Measurements from ENCODE around the gene STRN4.

STRN4 gene

DNA sequence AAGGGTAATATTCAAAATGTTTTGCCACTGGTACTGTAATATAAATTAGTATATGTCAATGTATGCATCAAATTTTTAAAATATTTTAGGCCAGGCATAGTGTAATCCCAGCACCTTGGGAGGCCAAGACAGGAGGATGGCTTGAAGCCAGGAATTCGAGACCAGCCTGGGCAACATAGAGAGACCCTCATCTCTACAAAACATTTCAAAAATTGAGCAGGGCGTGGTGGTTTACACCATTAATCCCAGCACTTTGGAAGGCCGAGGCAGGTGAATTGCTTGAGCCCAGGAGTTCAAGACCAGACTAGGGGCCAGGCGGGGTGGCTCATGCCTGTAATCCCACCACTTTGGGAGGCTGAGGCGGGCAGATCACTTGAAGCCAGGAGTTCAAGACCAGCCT, 14.1 kb upstream of the STRN4 start:
- TF ChIP-seq, protein P1, sequence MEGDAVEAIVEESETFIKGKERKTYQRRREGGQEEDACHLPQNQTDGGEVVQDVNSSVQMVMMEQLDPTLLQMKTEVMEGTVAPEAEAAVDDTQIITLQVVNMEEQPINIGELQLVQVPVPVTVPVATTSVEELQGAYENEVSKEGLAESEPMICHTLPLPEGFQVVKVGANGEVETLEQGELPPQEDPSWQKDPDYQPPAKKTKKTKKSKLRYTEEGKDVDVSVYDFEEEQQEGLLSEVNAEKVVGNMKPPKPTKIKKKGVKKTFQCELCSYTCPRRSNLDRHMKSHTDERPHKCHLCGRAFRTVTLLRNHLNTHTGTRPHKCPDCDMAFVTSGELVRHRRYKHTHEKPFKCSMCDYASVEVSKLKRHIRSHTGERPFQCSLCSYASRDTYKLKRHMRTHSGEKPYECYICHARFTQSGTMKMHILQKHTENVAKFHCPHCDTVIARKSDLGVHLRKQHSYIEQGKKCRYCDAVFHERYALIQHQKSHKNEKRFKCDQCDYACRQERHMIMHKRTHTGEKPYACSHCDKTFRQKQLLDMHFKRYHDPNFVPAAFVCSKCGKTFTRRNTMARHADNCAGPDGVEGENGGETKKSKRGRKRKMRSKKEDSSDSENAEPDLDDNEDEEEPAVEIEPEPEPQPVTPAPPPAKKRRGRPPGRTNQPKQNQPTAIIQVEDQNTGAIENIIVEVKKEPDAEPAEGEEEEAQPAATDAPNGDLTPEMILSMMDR (conservative IDR thresholded peaks at IDR 0.05; ENCODE audit: low read depth, low read length), result no peak
- DNase-seq (ENCODE audit: low read depth), result no peak

DNA sequence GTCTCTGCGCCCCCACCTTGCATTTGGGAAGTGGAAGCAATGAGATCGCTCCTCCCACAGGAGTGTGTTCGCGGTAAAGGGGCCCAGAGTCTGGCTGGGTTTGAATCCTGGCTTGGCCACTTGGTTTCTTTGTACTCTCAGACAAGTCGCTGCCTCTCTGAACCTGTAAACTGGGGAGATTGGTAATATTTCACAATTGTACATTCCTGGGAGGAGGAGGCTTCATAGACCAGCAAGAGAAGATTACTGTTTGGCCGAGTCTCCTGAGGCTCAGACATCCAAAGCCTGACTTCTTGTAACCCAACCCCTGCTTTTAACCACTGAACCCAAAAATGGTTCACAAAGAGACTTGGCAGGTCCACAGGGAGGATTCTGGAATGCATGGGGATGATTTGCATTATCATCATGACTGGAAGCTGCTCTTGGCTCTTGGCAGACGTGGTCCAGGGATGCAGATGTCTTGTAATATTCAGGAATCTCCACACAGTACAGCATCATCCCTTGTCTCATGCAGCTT, 13.6 kb upstream of the STRN4 start:
- no peak for DNase-seq (ENCODE audit: low read depth)
- no peak overlapping the region for H3K4me3 ChIP-seq (ENCODE audit: low read length)
- TF ChIP-seq, protein P1 (conservative IDR thresholded peaks at IDR 0.05; ENCODE audit: low read depth, low read length), result no peak

More for the DNA sequence above, 14.1 kb upstream of the STRN4 start:
- H3K4me3 ChIP-seq (ENCODE audit: low read length), result no peak overlapping the region

DNA sequence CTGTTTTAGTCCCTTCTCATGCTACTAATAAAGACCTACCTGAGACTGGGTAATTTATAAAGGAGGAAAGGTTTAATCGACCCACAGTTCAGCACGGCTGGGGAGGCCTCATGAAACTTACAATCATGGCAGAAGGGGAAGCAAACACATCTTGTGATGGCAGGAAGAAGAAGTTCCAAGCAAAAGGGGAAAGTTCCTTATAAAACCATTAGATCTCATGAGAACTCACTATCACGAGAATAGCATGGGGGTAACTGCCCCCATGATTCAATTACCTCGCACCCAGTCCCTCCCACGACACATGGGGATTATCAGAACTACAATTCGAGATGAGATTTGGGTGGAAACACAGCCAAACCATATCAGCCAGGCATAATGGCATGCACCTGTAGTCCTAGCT, 13.0 kb upstream of the STRN4 start:
- no peak overlapping the region for H3K4me3 ChIP-seq (ENCODE audit: low read length)
- TF ChIP-seq, protein P1 (conservative IDR thresholded peaks at IDR 0.05; ENCODE audit: low read depth, low read length), result no peak
- DNase-seq (ENCODE audit: low read depth), result no peak

DNA sequence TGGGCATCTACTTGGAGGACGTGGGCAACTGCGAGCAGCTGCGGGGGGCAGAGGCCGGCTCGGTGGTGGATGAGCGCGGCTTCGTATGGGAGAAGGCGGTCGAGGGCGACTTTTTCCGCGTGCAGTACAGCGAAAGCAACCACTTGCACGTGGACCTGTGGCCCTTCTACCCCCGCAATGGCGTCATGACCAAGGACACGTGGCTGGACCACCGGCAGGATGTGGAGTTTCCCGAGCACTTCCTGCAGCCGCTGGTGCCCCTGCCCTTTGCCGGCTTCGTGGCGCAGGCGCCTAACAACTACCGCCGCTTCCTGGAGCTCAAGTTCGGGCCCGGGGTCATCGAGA, 10.3 kb upstream of the STRN4 start:
- TF ChIP-seq, protein P1 (conservative IDR thresholded peaks at IDR 0.05; ENCODE audit: low read depth, low read length), result no peak
- DNase-seq (ENCODE audit: low read depth), result no peak
- no peak overlapping the region for H3K4me3 ChIP-seq (ENCODE audit: low read length)

DNA sequence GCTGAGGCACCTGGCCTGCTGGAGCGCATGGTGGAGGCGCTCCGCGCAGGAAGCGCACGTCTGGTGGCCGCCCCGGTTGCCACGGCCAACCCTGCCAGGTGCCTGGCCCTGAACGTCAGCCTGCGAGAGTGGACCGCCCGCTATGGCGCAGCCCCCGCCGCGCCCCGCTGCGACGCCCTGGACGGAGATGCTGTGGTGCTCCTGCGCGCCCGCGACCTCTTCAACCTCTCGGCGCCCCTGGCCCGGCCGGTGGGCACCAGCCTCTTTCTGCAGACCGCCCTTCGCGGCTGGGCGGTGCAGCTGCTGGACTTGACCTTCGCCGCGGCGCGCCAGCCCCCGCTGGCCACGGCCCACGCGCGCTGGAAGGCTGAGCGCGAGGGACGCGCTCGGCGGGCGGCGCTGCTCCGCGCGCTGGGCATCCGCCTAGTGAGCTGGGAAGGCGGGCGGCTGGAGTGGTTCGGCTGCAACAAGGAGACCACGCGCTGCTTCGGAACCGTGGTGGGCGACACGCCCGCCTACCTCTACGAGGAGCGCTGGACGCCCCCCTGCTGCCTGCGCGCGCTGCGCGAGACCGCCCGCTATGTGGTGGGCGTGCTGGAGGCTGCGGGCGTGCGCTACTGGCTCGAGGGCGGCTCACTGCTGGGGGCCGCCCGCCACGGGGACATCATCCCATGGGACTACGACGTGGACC, 9.7 kb upstream of the STRN4 start:
- DNase-seq (ENCODE audit: low read depth), result no peak
- H3K4me3 ChIP-seq (ENCODE audit: low read length), result no peak overlapping the region
- TF ChIP-seq, protein P1 (conservative IDR thresholded peaks at IDR 0.05; ENCODE audit: low read depth, low read length), result no peak

DNA sequence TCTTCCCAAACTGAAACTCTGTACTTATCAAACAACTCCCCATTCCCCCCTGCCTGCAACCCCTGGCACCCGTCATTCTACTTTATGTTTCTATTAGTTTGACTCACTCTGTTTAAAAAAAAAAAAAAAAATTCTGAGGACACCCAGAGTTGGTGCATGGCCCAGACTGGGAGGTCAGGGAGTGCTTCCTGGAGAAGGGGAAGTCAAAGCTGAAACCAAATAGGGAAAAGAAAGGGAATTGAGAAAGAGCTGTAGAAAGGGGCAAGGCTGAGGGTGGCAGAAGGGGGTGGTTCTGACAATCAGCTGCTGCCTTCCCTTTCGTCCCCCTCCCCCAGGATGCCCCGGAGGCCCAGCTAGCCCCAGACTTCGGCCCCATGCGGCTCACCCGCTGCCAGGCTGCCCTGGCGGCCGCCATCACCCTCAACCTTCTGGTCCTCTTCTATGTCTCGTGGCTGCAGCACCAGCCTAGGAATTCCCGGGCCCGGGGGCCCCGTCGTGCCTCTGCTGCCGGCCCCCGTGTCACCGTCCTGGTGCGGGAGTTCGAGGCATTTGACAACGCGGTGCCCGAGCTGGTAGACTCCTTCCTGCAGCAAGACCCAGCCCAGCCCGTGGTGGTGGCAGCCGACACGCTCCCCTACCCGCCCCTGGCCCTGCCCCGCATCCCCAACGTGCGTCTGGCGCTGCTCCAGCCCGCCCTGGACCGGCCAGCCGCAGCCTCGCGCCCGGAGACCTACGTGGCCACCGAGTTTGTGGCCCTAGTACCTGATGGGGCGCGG, 9.0 kb upstream of the STRN4 start:
- TF ChIP-seq, protein P1 (conservative IDR thresholded peaks at IDR 0.05; ENCODE audit: low read depth, low read length), result no peak
- no peak overlapping the region for H3K4me3 ChIP-seq (ENCODE audit: low read length)
- no peak for DNase-seq (ENCODE audit: low read depth)
